ENCODE data around the gene HOXD1. TPM values are rescaled to one million over a fixed set of nuclear protein-coding genes. Genes with fewer than 3 reads are reported as not detected.

The HOXD1 gene
- total RNA-seq, 1 donor from 2014 or later: not detected

- intact Hi-C loops (cut with DNase I): no loop called here
- DNase-seq: no peak
- no peak for ATAC-seq (ENCODE audit: poor library complexity)
Observed at GRCh38 chr2:176174824-176175708, 13.4 kb upstream of the HOXD1 start.

DNA sequence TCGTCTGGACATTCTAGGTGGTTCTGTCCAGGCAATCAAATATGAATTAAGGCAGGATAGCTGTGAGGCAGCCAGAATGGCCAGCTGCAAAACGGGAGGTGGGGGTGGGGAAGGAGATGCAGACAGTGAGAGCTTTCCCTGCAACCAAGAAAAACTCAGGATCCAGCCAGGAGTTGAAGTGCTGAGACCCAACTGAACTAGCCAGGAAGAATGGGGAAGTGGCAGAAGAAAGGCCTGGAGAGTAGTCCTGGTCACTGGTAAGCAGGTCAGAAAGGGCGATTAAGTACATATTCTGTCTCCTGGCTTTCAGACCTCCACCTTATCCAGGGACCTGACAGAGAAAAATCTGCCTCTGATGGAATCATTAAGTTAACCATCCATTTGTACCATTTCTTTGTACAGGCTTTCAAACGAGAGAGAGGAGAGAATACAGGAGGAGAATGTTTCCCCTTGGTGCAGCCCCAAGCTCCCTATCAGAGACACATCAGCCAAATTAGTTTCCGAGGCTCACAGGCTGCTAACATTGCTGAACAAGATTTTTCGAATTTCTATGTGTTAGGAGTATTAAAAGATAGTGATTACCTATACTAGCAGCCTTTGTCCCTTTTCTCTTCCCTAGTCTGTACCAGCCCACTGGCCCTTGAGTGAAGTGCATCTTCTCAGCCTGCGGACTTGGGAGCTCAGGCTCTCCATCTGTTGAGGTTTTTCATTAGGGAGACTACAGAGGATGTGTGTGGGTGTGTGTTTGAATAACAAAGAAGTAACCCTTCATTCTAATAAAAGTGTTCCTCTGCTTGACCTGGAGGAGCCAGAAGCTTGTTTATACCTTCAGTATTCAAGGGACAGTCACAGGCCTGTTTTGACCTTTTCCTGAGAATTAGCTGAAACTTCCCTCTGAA is 12.5 kb upstream of the HOXD1 start:
- no peak for ATAC-seq (ENCODE audit: poor library complexity)
- intact Hi-C loops (cut with DNase I): no loop called here

GRCh38 chr2:176177580-176178037 is 10.9 kb upstream of the HOXD1 start:
- intact Hi-C loops (cut with DNase I): no loop called here
- DNase-seq: no peak
- no peak for ATAC-seq (ENCODE audit: poor library complexity)

More for the DNA sequence above, 12.5 kb upstream of the HOXD1 start:
- DNase-seq: no peak

- intact Hi-C loops (cut with DNase I): no loop called here
- ATAC-seq (ENCODE audit: poor library complexity) (no peak), DNase-seq (no peak)
Observed at GRCh38 chr2:176178038-176178756, 10.3 kb upstream of the HOXD1 start.

- no peak for ATAC-seq (ENCODE audit: poor library complexity)
- intact Hi-C loops (cut with DNase I): no loop called here
- DNase-seq: no peak
Observed at GRCh38 chr2:176178757-176179295, 9.6 kb upstream of the HOXD1 start.

DNA sequence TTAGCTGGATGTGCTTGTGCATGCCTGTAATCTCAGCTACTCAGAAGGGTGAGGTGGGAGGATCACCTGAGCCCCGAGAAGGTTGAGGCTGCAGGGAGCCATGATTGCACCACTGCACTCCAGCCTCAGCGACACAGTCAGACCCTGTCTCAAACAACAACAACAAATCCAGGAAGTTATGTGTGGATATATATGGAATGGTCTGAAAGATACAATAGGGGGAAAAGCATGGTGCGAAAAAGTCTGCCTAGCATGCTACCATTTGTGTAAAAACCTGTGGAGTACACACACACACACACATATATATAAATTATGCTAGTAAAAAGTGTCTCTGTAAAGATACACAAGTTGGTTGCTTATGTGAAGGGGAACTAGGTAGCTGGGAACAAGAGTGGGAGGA is 6.9 kb upstream of the HOXD1 start:
- ATAC-seq (ENCODE audit: poor library complexity): no peak
- intact Hi-C loops (cut with DNase I): no loop called here
- DNase-seq: no peak

GRCh38 chr2:176182671-176183070 is 5.8 kb upstream of the HOXD1 start:
- intact Hi-C loops (cut with DNase I): no loop called here
- ATAC-seq (ENCODE audit: poor library complexity) (no peak), DNase-seq (no peak)

GRCh38 chr2:176184749-176185148 is 3.7 kb upstream of the HOXD1 start:
- no peak for DNase-seq
- intact Hi-C loops (cut with DNase I): no loop called here
- ATAC-seq (ENCODE audit: poor library complexity): no peak

GRCh38 chr2:176186024-176186423 is 2.4 kb upstream of the HOXD1 start:
- intact Hi-C loops (cut with DNase I): no loop called here
- ATAC-seq (ENCODE audit: poor library complexity): no peak
- DNase-seq: no peak

GRCh38 chr2:176187200-176187898 is 1.1 kb upstream of the HOXD1 start:
- no peak for ATAC-seq (ENCODE audit: poor library complexity)
- no peak for DNase-seq
- intact Hi-C loops (cut with DNase I): no loop called here

- DNase-seq: peak; percentile 41
- intact Hi-C loops (cut with DNase I): no loop called here
- ATAC-seq (ENCODE audit: poor library complexity): no peak
Observed at GRCh38 chr2:176188774-176189680, 559 bp downstream of the HOXD1 start.

GRCh38 chr2:176189681-176190641 is 1.5 kb downstream of the HOXD1 start:
- intact Hi-C loops (cut with DNase I): no loop called here
- ATAC-seq (ENCODE audit: poor library complexity) (peak; percentile 53), DNase-seq (no peak)

GRCh38 chr2:176192351-176192750 is 3.9 kb downstream of the HOXD1 start:
- DNase-seq (no peak), ATAC-seq (ENCODE audit: poor library complexity) (no peak)
- intact Hi-C loops (cut with DNase I): no loop called here

DNA sequence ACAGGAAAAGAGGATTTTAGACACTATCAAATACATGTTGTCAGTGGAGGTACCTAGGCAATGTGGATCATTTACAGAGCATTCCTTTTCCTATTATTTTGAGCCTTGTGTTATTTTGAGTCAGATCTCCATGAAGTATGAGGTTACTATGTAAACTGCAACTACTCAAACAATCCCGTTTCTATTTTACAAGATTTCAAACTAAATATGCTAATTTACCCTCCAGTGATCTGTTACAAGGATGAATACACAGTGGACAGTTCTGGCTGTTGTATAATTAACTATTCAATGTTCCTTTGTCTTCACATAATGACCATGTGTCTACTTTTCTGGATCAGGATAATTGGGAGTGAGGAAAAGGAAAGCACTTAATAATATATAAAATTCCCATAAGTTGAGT is 4.6 kb downstream of the HOXD1 start:
- intact Hi-C loops (cut with DNase I): no loop called here
- no peak for ATAC-seq (ENCODE audit: poor library complexity)
- no peak for DNase-seq

- no peak for ATAC-seq (ENCODE audit: poor library complexity)
- no peak for DNase-seq
- intact Hi-C loops (cut with DNase I): no loop called here
Observed at GRCh38 chr2:176199902-176200301, 11.4 kb downstream of the HOXD1 start.

DNA sequence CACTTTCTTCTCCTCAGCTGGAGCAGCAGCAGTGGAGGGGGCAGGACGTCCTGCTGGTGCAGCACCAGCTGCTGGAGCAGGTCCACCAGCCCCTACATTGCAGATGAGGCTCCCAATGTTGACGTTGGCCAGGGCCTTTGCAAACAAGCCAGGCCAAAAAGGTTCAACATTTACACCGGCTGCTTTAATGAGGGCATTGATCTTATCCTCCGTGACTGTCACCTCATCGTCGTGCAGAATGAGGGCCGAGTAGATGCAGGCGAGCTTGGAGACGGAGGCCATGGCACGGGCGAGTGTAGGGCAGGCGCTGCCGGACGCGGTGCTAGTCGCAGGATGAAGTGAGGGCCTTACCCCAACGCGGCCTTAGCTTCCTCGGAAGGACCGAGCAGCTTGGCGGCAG is 12.5 kb downstream of the HOXD1 start:
- intact Hi-C loops (cut with DNase I): no loop called here
- ATAC-seq (ENCODE audit: poor library complexity) (no peak), DNase-seq (no peak)

Measured in Right ventricle myocardium superior (tissue), 1 donor.